ENCODE measurements around the gene PIP5K1B. TPM values are rescaled to one million over a fixed set of nuclear protein-coding genes. Genes with fewer than 3 reads are reported as not detected.

Gene PIP5K1B
- total and polyA plus RNA-seq, 2 donors (not counting 3 experiments of a cell fraction or from before 2014, with no cell fraction given), result 0.27 TPM; not detected in 1

DNA sequence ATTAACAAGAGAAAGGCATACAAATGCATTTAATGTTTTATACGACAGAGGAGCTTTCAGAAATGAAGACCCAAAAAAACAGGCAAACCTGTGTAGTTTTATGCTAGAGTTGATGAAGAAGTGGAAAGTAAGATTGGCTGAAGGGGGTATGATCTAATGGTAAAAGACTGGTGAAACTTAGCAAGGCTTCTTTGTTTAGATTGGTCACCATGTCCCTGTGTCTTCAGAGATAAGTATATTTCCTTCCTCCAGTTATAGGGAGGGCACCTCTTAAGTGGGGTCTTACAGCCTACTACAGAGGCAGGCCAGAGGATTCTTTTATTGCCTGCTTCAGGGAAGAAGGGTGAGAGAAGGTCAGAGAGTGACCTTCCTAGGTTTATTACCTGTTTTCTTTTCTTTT is 252.4 kb downstream of the PIP5K1B start:
- FAIRE-seq (no peak), DNase-seq (ENCODE audit: low read depth, low spot score) (no peak)
- no peak overlapping the region for H3K4me2 ChIP-seq (ENCODE audit: insufficient read depth, low read length)
- POLR2A ChIA-PET, result no interaction called here
- no peaks in the 10 kb centered on the region for H4K20me1 ChIP-seq (replicated peaks; ENCODE audit: control insufficient read depth, extremely low read depth, insufficient read depth, low read length)
- H3K9me1 ChIP-seq (replicated peaks; ENCODE audit: control insufficient read depth, extremely low read depth, insufficient read depth, low read length), result no peaks in the 10 kb centered on the region
- peaks cover 0 to 3% of the 10 kb centered on the region in 2 experiments for H3K27me3 ChIP-seq (ENCODE audit: control insufficient read depth in 2 of 2, insufficient read depth in 2 of 2, low read length in 2 of 2)
- H3K4me3 ChIP-seq (replicated peaks in 1 of 3; ENCODE audit: insufficient read depth in 1 of 3, low read depth in 1 of 3, low read length in 3 of 3), result no peak overlapping the region
- no peak overlapping the region for H3K27ac ChIP-seq (ENCODE audit: insufficient read depth, low read depth, low read length)
- no peaks in the 10 kb centered on the region for H3K4me1 ChIP-seq (ENCODE audit: control insufficient read depth, extremely low read depth, insufficient read depth, low read length)
- dilution Hi-C loops (cut with MboI; ENCODE audit: extremely low pct_ligation_motif_present, low sequenced_read_pairs) (no loop called here), intact Hi-C loops (cut with micrococcal nuclease) (no loop called here)
- no peak overlapping the region for H3K9ac ChIP-seq (replicated peaks; ENCODE audit: extremely low read depth, insufficient read depth, low read length)
- no peak for TF ChIP-seq POLR2A (IDR thresholded peaks at IDR 0.05; ENCODE audit: low read depth, low read length)
- TF ChIP-seq, protein P1, sequence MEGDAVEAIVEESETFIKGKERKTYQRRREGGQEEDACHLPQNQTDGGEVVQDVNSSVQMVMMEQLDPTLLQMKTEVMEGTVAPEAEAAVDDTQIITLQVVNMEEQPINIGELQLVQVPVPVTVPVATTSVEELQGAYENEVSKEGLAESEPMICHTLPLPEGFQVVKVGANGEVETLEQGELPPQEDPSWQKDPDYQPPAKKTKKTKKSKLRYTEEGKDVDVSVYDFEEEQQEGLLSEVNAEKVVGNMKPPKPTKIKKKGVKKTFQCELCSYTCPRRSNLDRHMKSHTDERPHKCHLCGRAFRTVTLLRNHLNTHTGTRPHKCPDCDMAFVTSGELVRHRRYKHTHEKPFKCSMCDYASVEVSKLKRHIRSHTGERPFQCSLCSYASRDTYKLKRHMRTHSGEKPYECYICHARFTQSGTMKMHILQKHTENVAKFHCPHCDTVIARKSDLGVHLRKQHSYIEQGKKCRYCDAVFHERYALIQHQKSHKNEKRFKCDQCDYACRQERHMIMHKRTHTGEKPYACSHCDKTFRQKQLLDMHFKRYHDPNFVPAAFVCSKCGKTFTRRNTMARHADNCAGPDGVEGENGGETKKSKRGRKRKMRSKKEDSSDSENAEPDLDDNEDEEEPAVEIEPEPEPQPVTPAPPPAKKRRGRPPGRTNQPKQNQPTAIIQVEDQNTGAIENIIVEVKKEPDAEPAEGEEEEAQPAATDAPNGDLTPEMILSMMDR (IDR thresholded peaks at IDR 0.05; ENCODE audit: extremely low read depth in 1 of 2, insufficient read depth in 1 of 2, low read depth in 1 of 2, low read length in 2 of 2), result no peak
- no peak for TF ChIP-seq GATA2 (IDR thresholded peaks at IDR 0.05; ENCODE audit: insufficient read depth, insufficient read length, low read depth, low read length)
- TF ChIP-seq POLR2AphosphoS5 (IDR thresholded peaks at IDR 0.05; ENCODE audit: insufficient read depth, low read depth, low read length), result no peak
- no peak overlapping the region for H2AFZ ChIP-seq (ENCODE audit: low read depth, low read length)
- no peaks in the 10 kb centered on the region for H3K36me3 ChIP-seq (ENCODE audit: control insufficient read depth in 2 of 2, extremely low read depth in 1 of 2, insufficient read depth in 2 of 2, low read length in 2 of 2)
- CTCF ChIA-PET, result no interaction called here
- no peaks in the 10 kb centered on the region for H3K9me3 ChIP-seq (replicated peaks; ENCODE audit: control insufficient read depth, insufficient read depth, low read length)
- BruUV-seq (replicated peaks), result no TSS peak
- H3K79me2 ChIP-seq (ENCODE audit: control insufficient read depth, insufficient read depth, low read length), result no peaks in the 10 kb centered on the region

GRCh38 chr9:68961587-68961986 is 256.5 kb downstream of the PIP5K1B start:
- Histone ChIP-seq H3K4me1 (ENCODE audit: control insufficient read depth, extremely low read depth, insufficient read depth, low read length) (no peaks in the 10 kb centered on the region), H3K27ac (ENCODE audit: insufficient read depth, low read depth, low read length) (no peak overlapping the region), H2AFZ (ENCODE audit: low read depth, low read length) (no peak overlapping the region), H3K9me3 (replicated peaks; ENCODE audit: control insufficient read depth, insufficient read depth, low read length) (no peaks in the 10 kb centered on the region), H3K4me3 (replicated peaks in 1 of 3; ENCODE audit: insufficient read depth in 1 of 3, low read depth in 1 of 3, low read length in 3 of 3) (no peak overlapping the region), H4K20me1 (replicated peaks; ENCODE audit: control insufficient read depth, extremely low read depth, insufficient read depth, low read length) (no peaks in the 10 kb centered on the region), H3K27me3 (ENCODE audit: control insufficient read depth in 2 of 2, insufficient read depth in 2 of 2, low read length in 2 of 2) (peaks cover 0 to 5% of the 10 kb centered on the region in 2 experiments), H3K9ac (replicated peaks; ENCODE audit: extremely low read depth, insufficient read depth, low read length) (no peak overlapping the region), H3K4me2 (ENCODE audit: insufficient read depth, low read length) (no peak overlapping the region), H3K36me3 (ENCODE audit: control insufficient read depth in 2 of 2, extremely low read depth in 1 of 2, insufficient read depth in 2 of 2, low read length in 2 of 2) (no peaks in the 10 kb centered on the region), H3K9me1 (replicated peaks; ENCODE audit: control insufficient read depth, extremely low read depth, insufficient read depth, low read length) (no peaks in the 10 kb centered on the region), H3K79me2 (ENCODE audit: control insufficient read depth, insufficient read depth, low read length) (no peaks in the 10 kb centered on the region)
- ChIA-PET POLR2A (no interaction called here), CTCF (no interaction called here)
- no peak for FAIRE-seq
- DNase-seq (ENCODE audit: low read depth, low spot score), result no peak
- TF ChIP-seq MYC (IDR thresholded peaks at IDR 0.05; ENCODE audit: low read depth, low read length) (no peak), GATA2 (IDR thresholded peaks at IDR 0.05; ENCODE audit: insufficient read depth, insufficient read length, low read depth, low read length) (no peak), FOS (IDR thresholded peaks at IDR 0.05; ENCODE audit: borderline replicate concordance, insufficient read depth, low read length) (no peak), EZH2 (IDR thresholded peaks at IDR 0.05; ENCODE audit: borderline replicate concordance, low read depth, low read length, severe bottlenecking) (no peak), MAX (IDR thresholded peaks at IDR 0.05; ENCODE audit: insufficient read depth, insufficient read length) (no peak), POLR2A (IDR thresholded peaks at IDR 0.05; ENCODE audit: low read depth, low read length) (no peak)
- TF ChIP-seq, protein P1 (IDR thresholded peaks at IDR 0.05; ENCODE audit: extremely low read depth in 1 of 2, insufficient read depth in 1 of 2, low read depth in 1 of 2, low read length in 2 of 2), result no peak
- dilution Hi-C loops (cut with MboI; ENCODE audit: extremely low pct_ligation_motif_present, low sequenced_read_pairs) (no loop called here), intact Hi-C loops (cut with micrococcal nuclease) (no loop called here)
- BruUV-seq (replicated peaks), result no TSS peak
